Testis (tissue), 3 donors: ENCODE data around the gene MYH13. TPM values are rescaled to one million over a fixed set of nuclear protein-coding genes. Genes with fewer than 3 reads are reported as not detected.

Experiments used
- DNase-seq: peaks from one replicate; pipeline ENCODE4 v3.0.0-alpha.2; 2019
- H3K27ac ChIP-seq, 2 donors: fragments of 200-600 bp; sonication (generic); one replicate each; pipeline ENCODE4 v1.5.1; 2019
- H3K27me3 ChIP-seq: fragments of 200-600 bp; sonication (generic); one replicate; pipeline ENCODE4 v1.5.1; 2019
- H3K36me3 ChIP-seq: fragments of 200-600 bp; sonication (generic); one replicate; pipeline ENCODE4 v1.5.1; 2017; ENCODE audit warnings: low read depth; ENCODE audit errors: missing control alignments
- H3K4me1 ChIP-seq: fragments of 200-600 bp; sonication (generic); one replicate; pipeline ENCODE4 v1.5.1; 2019
- H3K4me3 ChIP-seq, 2 donors: fragments of 200-600 bp; sonication (generic); one replicate each; pipeline ENCODE4 v1.5.1; 2017 to 2019
- H3K9me3 ChIP-seq: fragments of 200-600 bp; sonication (generic); one replicate; pipeline ENCODE4 v1.5.1; 2017
- CTCF ChIP-seq, 3 experiments: fragments of 450-650 bp in 2 of 3; fragments of 200-600 bp in 1 of 3; sonication (generic) in 1 of 3; IDR thresholded peaks; one replicate each; pipeline ENCODE4 v1.5.1; 2016 to 2019; ENCODE audit warnings: antibody characterized with exemption in 3 of 3, mild to moderate bottlenecking in 2 of 3, moderate library complexity in 1 of 3
- POLR2A ChIP-seq: fragments of 450-650 bp; IDR thresholded peaks from one replicate; pipeline ENCODE4 v1.6.1; 2017; ENCODE audit warnings: antibody characterized with exemption, mild to moderate bottlenecking, moderate library complexity
- WGBS, 2 donors: methylation state at CpG; one replicate each; pipeline ENCODE4 v1.1.5; 2018; 5-methylcytosine and 5-hydroxymethylcytosine counted together
- intact Hi-C: fragments of 100-400 bp; cut with DNase I; formaldehyde crosslinking; loops from one replicate; pipeline ENCODE4 v1.15.1; 2023; ENCODE audit warnings: low total_unique reads
- polyA plus RNA-seq: library from polyadenylated mRNA; stranded (reverse); fragments of 350-450 nt; fragmentation: Illumina TruSeq; extraction: RNeasy Lipid Tissue Mini Kit (QIAGEN cat#74804); gene quantifications from one replicate; pipeline ENCODE4 v1.2.3, GENCODE V29; 2014; ENCODE audit warnings: low read depth, low replicate concordance; ENCODE audit not compliant: insufficient read depth
- total RNA-seq, 2 donors: library from RNA; depleted of rRNA; stranded (reverse); fragments of >200 nt; gene quantifications; one replicate each; pipeline ENCODE4 v1.2.3, GENCODE V29; 2016

The MYH13 gene
- total and polyA plus RNA-seq, 3 donors from 2014 or later, result 0.28 to 0.47 (median 0.37) TPM

GRCh38 chr17:10318535-10318934 lies 54.3 kb downstream of the MYH13 start:
- 67 to 77% methylated on average over 9 of the region's 9 CpGs for WGBS, 2 donors
- no peaks in the 10 kb centered on the region for H3K9me3 ChIP-seq
- no peak overlapping the region for H3K4me3 ChIP-seq
- TF ChIP-seq CTCF (IDR thresholded peaks at IDR 0.05) (no peak), POLR2A (no peak)
- H3K36me3 ChIP-seq, result no peaks in the 10 kb centered on the region
- no peaks in the 10 kb centered on the region for H3K27me3 ChIP-seq
- DNase-seq, result no peak
- intact Hi-C loops, result no loop called here
- H3K27ac ChIP-seq, result no peak overlapping the region
- no peaks in the 10 kb centered on the region for H3K4me1 ChIP-seq

- intact Hi-C loops, result no loop called here
- no peaks in the 10 kb centered on the region for H3K9me3 ChIP-seq
- H3K4me3 ChIP-seq, result no peak overlapping the region
- H3K4me1 ChIP-seq, result no peaks in the 10 kb centered on the region
- no peaks in the 10 kb centered on the region for H3K27me3 ChIP-seq
- no peaks in the 10 kb centered on the region for H3K36me3 ChIP-seq
- TF ChIP-seq CTCF (IDR thresholded peaks at IDR 0.05), result no peak
- TF ChIP-seq POLR2A, result no peak
- 67 to 88% methylated on average over 5 of the region's 5 CpGs for WGBS, 2 donors
- H3K27ac ChIP-seq, result no peak overlapping the region
- no peak for DNase-seq
Measured at GRCh38 chr17:10317543-10317834, 55.3 kb downstream of the MYH13 start.

GRCh38 chr17:10316801-10317542 lies 55.8 kb downstream of the MYH13 start:
- H3K27ac ChIP-seq, result no peak overlapping the region
- no peak overlapping the region for H3K4me3 ChIP-seq
- TF ChIP-seq CTCF (IDR thresholded peaks at IDR 0.05) (peak in 2 of 3 experiments; percentile 26 to 68), POLR2A (no peak)
- peak; percentile 90 for DNase-seq
- H3K27me3 ChIP-seq, result no peaks in the 10 kb centered on the region
- intact Hi-C loops, result no loop called here
- H3K36me3 ChIP-seq, result no peaks in the 10 kb centered on the region
- H3K9me3 ChIP-seq, result no peaks in the 10 kb centered on the region
- WGBS, 2 donors, result 49 to 67% methylated on average over 18 to 19 of the region's 19 CpGs
- no peaks in the 10 kb centered on the region for H3K4me1 ChIP-seq

DNA sequence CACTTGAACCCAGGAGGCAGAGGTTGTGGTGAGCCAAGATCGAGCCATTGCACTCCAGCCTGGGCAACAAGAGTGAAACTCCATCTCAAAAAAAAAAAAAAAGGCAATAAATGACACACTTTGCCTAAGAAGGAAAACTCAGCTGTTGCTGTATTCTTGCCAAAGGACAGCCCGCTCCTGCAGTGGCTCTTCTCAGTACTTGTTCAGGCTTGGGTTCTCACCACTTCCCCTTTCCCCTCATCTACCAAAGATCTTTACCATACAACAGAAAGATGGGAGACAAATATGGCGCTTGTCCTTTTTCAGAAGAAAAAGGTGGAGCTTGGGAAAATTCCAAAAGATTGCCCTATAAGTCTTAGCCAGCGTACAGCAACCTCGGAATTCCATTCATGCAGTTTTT lies 58.5 kb downstream of the MYH13 start:
- no peaks in the 10 kb centered on the region for H3K36me3 ChIP-seq
- no peak overlapping the region for H3K27ac ChIP-seq
- TF ChIP-seq POLR2A (no peak), CTCF (IDR thresholded peaks at IDR 0.05) (no peak)
- no peaks in the 10 kb centered on the region for H3K9me3 ChIP-seq
- DNase-seq, result no peak
- intact Hi-C loops, result no loop called here
- 68 to 87% methylated on average over 5 of the region's 5 CpGs for WGBS, 2 donors
- H3K27me3 ChIP-seq, result no peaks in the 10 kb centered on the region
- no peak overlapping the region for H3K4me3 ChIP-seq
- H3K4me1 ChIP-seq, result no peaks in the 10 kb centered on the region

DNA sequence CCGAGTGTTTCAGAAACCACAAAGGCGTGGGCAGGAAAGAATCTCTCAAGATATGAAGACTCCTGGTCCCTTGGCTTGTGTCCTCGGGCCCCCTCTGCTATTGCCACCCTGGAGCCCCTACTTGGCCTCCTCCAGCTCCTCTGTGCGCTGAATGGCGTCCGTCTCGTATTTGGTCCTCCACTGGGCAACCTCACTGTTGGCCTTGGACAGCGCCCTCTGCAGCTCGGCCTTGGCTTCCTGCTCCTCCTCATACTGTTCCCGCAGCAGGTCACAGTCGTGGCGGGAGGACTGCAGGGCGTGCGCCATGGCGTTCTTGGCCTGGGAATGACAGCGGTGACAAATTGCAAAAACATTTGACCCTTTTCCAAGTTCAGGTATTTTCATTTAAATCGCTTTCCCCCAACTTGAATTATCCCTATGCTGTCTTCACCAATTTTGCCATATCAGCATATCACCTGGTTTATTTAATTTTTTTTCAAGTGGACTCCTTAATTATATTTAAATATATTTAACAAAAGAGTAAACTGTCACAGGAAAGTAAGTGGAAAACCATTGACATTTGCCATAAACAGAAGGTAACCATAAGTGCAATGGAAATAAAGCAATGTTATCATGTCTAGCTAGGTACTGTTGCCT lies 59.7 kb downstream of the MYH13 start:
- Histone ChIP-seq H3K36me3 (no peaks in the 10 kb centered on the region), H3K4me3 (no peak overlapping the region), H3K27me3 (no peaks in the 10 kb centered on the region), H3K4me1 (no peaks in the 10 kb centered on the region), H3K9me3 (no peaks in the 10 kb centered on the region), H3K27ac (no peak overlapping the region)
- 85 to 92% methylated on average over 17 of the region's 17 CpGs for WGBS, 2 donors
- TF ChIP-seq POLR2A (no peak), CTCF (IDR thresholded peaks at IDR 0.05) (no peak)
- DNase-seq, result no peak
- intact Hi-C loops, result no loop called here
